Measurements from ENCODE around the gene EPB41L1.

EPB41L1 gene

GRCh38 chr20:36155991-36156390, 1.5 kb downstream of the EPB41L1 start:
- no peak for DNase-seq

GRCh38 chr20:36157610-36158009, 3.1 kb downstream of the EPB41L1 start:
- no peak for DNase-seq

- no peak for DNase-seq
Observed at GRCh38 chr20:36158160-36158741, 3.7 kb downstream of the EPB41L1 start.

- DNase-seq, result no peak
Observed at GRCh38 chr20:36159833-36160232, 5.3 kb downstream of the EPB41L1 start.

DNA sequence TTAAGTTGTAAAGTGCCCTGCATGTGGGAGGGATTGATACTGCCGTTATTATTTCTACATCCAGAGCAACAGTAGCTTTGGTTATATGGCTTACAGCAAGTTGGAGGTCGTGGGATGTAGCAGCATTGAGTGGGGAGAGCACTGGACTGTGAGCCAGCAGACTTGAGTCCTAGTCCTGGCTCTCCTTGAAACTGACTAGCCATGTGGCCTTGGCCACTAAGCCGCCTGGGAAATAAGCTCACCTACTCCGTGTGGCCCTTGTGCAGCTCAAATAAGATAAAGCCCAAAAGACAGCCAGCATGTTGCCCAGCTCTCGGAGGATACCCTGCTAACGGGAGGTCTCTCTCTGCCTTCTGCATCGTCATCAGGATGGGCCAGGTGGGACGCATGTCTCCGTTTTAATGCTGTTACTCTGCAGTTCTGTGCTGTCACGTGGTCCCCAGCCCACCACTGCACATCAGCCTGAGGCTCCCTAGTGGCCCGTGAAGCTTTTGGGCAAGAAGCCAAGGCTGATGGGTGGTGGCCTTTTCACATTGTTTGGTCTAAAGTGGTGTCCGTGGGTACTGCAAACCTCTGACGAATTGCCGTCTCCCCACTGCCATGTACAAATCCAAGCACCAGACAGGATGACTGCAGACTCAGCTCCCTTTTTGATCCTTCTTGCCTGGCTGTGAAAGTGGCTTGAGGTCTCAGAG, 7.9 kb downstream of the EPB41L1 start:
- no peak for DNase-seq

DNA sequence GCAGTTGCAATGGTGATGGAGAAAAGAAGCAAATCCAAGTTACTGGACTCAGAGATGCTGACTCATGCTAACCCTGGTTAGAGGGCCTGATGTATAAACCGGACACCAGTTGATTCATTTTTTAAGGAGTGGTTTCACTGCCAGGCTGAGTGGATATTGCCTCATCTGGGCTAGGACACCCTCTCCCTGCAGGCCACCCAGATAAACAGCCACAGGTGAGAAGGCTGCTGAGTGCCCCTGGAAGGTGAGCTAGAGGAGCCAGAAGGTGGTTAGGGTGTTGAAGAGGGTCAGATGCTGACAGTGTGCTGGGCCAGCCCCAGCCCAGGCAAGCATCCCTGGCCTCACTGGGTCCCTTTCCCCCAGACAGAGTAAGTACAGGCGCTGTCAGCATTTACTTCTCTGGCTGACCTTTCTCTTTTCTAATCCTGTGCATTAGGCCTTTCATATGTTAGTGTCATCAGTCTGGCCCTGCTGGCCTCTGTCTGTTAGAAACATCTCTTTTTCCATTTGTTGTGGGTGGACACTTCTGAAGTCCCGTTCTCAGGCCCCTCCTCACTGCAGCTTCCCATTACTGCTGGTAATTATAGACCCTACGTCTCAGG, 13.5 kb downstream of the EPB41L1 start:
- DNase-seq, result no peak

GRCh38 chr20:36170542-36171215, 16.1 kb downstream of the EPB41L1 start:
- no peak for DNase-seq

GRCh38 chr20:36173451-36173933, 19.0 kb downstream of the EPB41L1 start:
- DNase-seq, result no peak

- DNase-seq, result no peak
Observed at GRCh38 chr20:36175016-36175415, 20.5 kb downstream of the EPB41L1 start.

DNA sequence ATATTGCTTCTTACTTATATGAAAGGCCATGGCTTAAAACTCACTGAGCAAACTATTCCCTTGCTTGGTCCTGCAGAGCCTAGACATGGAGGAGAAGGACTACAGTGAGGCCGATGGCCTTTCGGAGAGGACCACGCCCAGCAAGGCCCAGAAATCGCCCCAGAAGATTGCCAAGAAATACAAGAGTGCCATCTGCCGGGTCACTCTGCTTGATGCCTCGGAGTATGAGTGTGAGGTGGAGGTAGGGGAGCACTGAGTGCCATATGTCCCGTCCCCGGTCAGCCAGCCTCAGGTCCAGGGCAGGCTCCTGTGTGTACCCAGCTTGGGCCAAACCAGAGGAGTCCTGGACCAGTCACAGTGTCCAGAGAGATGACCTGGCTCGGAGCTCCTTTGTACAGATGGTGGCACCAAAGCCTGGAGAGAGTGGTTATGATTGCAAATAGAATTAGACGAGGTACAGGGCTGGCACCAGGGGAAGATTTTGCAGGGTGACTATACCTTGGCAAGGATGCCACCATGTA, 21.0 kb downstream of the EPB41L1 start:
- no peak for DNase-seq

DNA sequence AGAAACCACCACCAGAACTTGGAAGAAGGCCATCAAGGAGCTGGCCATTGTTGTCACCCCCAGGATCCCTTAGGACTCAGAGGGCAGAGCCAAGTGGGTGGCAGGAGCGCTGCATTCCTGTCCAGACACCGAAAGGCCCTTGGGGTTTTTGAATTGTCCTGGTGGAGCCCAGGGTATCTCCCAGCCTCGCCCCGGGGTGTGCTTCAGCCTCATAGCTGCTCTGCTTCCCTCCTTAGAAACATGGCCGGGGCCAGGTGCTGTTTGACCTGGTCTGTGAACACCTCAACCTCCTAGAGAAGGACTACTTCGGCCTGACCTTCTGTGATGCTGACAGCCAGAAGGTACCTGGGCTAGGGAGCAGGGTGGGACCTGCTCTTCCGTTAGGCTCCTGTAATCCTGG, 23.2 kb downstream of the EPB41L1 start:
- DNase-seq, result no peak

GRCh38 chr20:36179170-36179945, 24.8 kb downstream of the EPB41L1 start:
- DNase-seq, result no peak

DNA sequence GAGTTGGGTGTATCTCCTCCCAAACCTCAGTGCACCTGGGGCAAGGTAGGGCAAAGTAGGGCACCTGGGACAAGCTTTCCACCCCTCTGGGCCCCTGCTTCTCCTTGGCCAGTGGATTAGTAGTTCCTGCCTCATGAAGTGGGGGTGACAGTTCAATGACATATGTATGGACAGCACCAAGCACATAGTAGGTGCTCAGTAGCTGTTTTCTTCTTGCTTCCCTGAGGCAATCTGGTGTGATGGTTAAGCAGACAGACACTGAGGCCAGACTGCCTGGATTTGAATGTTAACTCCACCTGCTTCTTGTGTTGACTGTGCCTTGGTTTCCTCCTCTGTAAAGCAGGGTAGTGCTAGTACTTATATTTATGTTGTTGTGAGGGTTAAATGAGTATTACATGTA, 25.8 kb downstream of the EPB41L1 start:
- no peak for DNase-seq

- DNase-seq, result no peak
Observed at GRCh38 chr20:36181934-36182603, 27.5 kb downstream of the EPB41L1 start.

- DNase-seq, result no peak
Observed at GRCh38 chr20:36182604-36183154, 28.1 kb downstream of the EPB41L1 start.

DNA sequence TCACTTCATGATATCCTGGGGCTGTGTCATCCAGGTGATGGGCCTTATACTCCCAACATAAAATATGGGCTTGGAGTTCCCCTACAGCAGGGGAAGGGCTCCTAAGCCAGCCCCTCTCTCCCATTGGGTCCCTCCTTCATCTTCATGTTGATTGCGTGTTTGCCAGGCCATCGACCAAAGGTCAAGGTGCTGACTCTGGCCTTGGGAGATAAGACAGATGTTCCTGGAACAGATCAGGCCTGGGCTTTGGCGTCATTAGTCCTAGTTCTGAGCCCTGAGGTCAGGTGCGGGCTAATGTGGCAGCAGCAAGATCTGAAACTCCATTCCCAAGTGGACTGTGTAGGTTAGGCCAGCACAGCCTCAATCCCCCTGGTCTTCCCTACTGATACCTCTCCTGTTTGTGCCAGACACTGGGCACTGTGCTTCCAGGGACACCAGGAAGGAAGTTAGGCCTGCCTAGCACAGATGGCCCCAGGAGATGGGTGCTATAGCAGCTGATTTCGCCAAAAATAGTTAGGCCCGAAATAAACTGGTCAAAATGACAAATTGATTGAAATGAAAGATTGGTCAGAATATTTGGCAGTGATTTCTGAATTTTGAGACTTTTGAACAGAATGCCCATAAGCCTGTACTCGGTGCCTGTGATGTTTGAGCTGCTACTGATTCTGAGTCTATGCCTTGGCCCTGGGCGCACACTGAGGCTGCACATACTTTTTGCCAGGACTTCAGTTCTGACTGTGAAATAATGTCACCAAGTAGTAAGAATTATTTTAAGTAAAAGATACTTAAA, 28.8 kb downstream of the EPB41L1 start:
- no peak for DNase-seq

- DNase-seq, result no peak
Observed at GRCh38 chr20:36184816-36185776, 30.6 kb downstream of the EPB41L1 start.

DNA sequence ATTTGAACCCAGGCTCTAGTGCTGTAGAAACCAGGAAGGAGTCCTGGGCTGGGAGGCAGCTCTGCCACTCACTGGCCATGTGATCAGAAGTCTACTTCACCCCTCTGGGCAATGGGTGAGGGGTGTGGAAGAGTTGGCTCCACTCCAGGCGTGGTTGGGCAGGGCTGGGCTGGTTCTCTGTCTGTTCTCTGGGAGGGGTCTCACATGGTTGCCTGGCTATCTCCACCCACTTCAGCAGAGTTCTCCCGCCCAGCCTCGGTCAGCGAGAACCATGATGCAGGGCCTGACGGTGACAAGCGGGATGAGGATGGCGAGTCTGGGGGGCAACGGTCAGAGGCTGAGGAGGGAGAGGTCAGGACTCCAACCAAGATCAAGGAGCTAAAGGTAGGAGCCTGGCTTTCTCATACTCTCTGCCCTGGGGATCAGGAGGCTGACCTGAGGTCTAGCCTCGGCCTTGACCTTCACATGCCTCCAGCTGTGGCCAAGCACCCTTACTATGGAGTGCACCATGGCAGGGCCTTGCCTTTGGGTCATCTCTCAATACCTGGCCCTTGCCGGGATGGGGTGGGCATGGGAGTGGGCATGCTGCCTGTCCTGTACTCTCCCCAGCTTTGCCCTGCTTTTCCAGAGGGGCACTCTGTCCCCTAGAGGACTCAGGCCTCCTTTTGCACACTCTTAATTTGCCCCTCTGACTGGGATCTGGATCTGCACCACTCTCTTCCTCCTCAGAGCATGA, 39.6 kb downstream of the EPB41L1 start:
- DNase-seq, result no peak

GRCh38 chr20:36196676-36197075, 42.1 kb downstream of the EPB41L1 start:
- no peak for DNase-seq
